ENCODE measurements around the gene EDC4.

EDC4 gene

DNA sequence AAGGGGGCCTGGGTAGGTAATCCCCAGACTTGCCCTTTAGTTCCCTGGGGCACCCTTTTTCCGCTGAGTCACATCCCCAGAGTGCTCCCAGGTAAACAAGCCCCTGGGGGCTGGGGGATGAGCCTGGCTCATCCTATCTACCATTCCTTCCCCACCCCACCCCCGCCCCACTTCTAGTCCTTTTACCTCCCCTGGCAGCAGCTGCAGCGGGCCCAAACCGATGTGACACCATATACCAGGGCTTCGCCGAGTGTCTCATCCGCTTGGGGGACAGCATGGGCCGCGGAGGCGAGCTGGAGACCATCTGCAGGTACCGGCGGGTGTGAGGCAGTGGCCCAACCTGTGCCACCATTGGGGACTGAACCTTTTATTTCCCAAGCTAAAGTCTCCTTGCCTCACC, 12.7 kb downstream of the EDC4 start:
- TF ChIP-seq CTCF (conservative IDR thresholded peaks at IDR 0.05) (no peak), ZFX (IDR thresholded peaks at IDR 0.05) (no peak)

GRCh38 chr16:67885976-67886375, 13.1 kb downstream of the EDC4 start:
- peak overlapping the region; percentile 34; the same call in 1 of the 2 replicates for H3K27ac ChIP-seq
- TF ChIP-seq ZFX (IDR thresholded peaks at IDR 0.05) (no peak), CTCF (conservative IDR thresholded peaks at IDR 0.05) (no peak)

More for the DNA sequence above, 12.7 kb downstream of the EDC4 start:
- peak overlapping the region; percentile 34; the same call in 1 of the 2 replicates for H3K27ac ChIP-seq

GRCh38 chr16:67886387-67886786, 13.5 kb downstream of the EDC4 start:
- no peak overlapping the region; the same call in 1 of the 2 replicates for H3K27ac ChIP-seq
- TF ChIP-seq ZFX (IDR thresholded peaks at IDR 0.05) (no peak), CTCF (conservative IDR thresholded peaks at IDR 0.05) (no peak)

- no peak for TF ChIP-seq ZFX (IDR thresholded peaks at IDR 0.05)
- no peak for TF ChIP-seq CTCF (conservative IDR thresholded peaks at IDR 0.05)
These were observed 15.5 kb downstream of the EDC4 start for GRCh38 chr16:67888331-67888730.

GRCh38 chr16:67892375-67892774, 19.5 kb downstream of the EDC4 start:
- H3K27ac ChIP-seq = 0 out of 2 replicates have a peak overlapping the region, but pooled peaks have one; percentile 15
- TF ChIP-seq ZFX (IDR thresholded peaks at IDR 0.05) = no peak
- no peak for TF ChIP-seq CTCF (conservative IDR thresholded peaks at IDR 0.05)

More at GRCh38 chr16:67888331-67888730, 15.5 kb downstream of the EDC4 start:
- H3K27ac ChIP-seq = no peak overlapping the region

DNA sequence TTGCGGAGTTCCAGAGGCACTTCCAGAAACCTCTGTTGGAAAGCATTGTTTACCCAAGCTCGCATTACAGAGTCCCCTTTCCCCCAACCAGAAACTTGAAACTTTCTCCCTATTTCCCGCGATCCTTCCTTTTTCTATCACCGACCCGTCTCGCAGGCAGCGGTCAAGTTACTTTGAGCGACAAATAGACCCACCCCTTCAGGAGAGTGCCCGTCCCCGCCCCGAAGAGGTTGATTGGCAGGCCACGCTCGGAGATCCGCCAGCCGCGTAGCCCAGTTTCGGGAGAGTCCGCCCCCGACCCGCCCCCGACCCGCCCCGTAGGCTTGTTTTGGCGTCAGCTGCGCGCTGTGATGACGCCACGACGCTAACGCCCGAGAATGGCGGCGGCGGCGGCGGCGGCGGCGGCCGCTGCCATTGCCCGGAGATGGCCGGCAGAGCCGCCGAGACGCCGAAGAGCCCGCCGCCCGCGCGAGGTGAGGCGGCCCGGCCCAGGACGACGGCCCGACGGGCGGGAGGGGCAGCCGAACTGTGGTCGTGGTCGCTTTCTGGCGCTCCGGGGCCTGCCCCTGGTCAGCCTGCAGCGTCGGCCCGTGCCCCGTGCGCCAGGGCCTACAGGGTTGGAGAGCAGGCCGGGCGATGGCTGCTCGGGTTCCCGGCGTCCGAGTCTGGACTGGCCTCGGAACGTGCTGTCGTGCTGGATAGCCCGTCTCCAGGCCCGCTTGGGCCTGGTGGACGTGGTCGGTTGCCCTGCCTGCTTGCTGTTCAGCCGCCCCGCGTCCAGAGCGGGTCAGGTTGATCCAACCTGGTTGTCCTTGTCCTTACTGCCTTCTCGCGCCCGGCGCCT, 20.3 kb downstream of the EDC4 start, which contains the start of gene PSKH1:
Gene PSKH1, plus strand, starts transcription at position 356 of the 844 bp plus-strand sequence. CDS start 15,496 bp downstream, outside the sequence.
- H3K27ac ChIP-seq = peak within 1 kb of the TSS; percentile 94
- peak; percentile 98 for TF ChIP-seq ZFX (IDR thresholded peaks at IDR 0.05)
- TF ChIP-seq CTCF (conservative IDR thresholded peaks at IDR 0.05) = no peak

GRCh38 chr16:67893743-67894399, 21.0 kb downstream of the EDC4 start:
- TF ChIP-seq ZFX (IDR thresholded peaks at IDR 0.05) (no peak), CTCF (conservative IDR thresholded peaks at IDR 0.05) (no peak)
- peak overlapping the region; percentile 94 for H3K27ac ChIP-seq

Measured in C4-2B (cell line).